Measurements from ENCODE around the gene VWA5B2.
A peak's percentile ranks its signal among the peaks of the same experiment; 100 is the strongest.

- TF ChIP-seq CTCF (IDR thresholded peaks at IDR 0.05; ENCODE audit: low read depth, low read length) (peak; percentile 97), EZH2phosphoT487 (IDR thresholded peaks at IDR 0.05; ENCODE audit: low read depth) (no peak)
Measured at GRCh38 chr3:184289426-184289938, 60.1 kb downstream of the VWA5B2 start.
